PFSK-1 (cell line): ENCODE measurements around the gene AP3B1.

Experiments
- FOXP2 ChIP-seq: optimal IDR thresholded peaks from 2 replicates; pipeline ENCODE3; 2011; ENCODE audit warnings: borderline replicate concordance, control low read depth, inconsistent platforms; ENCODE audit not compliant: insufficient read depth; ENCODE audit errors: extremely low read length, extremely low read depth
- POLR2AphosphoS5 ChIP-seq: IDR thresholded peaks from 2 replicates; pipeline ENCODE4 v1.6.1; 2012; ENCODE audit warnings: low read depth, mild to moderate bottlenecking, control low read depth, low read length, moderate library complexity
- SIN3A ChIP-seq: IDR thresholded peaks from 2 replicates; pipeline ENCODE4 v1.6.1; 2012; ENCODE audit warnings: mild to moderate bottlenecking, low read length, moderate library complexity, borderline replicate concordance; ENCODE audit not compliant: insufficient read depth
- TAF1 ChIP-seq: IDR thresholded peaks from 2 replicates; pipeline ENCODE4 v1.6.1; 2012; ENCODE audit warnings: low read length, control low read depth, borderline replicate concordance; ENCODE audit not compliant: insufficient read depth
- TF ChIP-seq, protein P1 (sequence below), 2 experiments: IDR thresholded peaks; 2 replicates each; pipeline versions ENCODE4 v1.6.1 to v1.8.0; 2011 to 2012; ENCODE audit warnings: low read depth in 2 of 2, low read length in 2 of 2, control low read depth in 1 of 2, inconsistent platforms in 1 of 2, mild to moderate bottlenecking in 1 of 2, moderate library complexity in 1 of 2; ENCODE audit not compliant: insufficient read depth in 1 of 2

Gene AP3B1

GRCh38 chr5:78103232-78103918 is 191.1 kb downstream of the AP3B1 start:
- TF ChIP-seq TAF1, result no peak
- TF ChIP-seq, protein P1, sequence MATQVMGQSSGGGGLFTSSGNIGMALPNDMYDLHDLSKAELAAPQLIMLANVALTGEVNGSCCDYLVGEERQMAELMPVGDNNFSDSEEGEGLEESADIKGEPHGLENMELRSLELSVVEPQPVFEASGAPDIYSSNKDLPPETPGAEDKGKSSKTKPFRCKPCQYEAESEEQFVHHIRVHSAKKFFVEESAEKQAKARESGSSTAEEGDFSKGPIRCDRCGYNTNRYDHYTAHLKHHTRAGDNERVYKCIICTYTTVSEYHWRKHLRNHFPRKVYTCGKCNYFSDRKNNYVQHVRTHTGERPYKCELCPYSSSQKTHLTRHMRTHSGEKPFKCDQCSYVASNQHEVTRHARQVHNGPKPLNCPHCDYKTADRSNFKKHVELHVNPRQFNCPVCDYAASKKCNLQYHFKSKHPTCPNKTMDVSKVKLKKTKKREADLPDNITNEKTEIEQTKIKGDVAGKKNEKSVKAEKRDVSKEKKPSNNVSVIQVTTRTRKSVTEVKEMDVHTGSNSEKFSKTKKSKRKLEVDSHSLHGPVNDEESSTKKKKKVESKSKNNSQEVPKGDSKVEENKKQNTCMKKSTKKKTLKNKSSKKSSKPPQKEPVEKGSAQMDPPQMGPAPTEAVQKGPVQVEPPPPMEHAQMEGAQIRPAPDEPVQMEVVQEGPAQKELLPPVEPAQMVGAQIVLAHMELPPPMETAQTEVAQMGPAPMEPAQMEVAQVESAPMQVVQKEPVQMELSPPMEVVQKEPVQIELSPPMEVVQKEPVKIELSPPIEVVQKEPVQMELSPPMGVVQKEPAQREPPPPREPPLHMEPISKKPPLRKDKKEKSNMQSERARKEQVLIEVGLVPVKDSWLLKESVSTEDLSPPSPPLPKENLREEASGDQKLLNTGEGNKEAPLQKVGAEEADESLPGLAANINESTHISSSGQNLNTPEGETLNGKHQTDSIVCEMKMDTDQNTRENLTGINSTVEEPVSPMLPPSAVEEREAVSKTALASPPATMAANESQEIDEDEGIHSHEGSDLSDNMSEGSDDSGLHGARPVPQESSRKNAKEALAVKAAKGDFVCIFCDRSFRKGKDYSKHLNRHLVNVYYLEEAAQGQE (IDR thresholded peaks at IDR 0.05; ENCODE audit: insufficient read depth in 1 of 2, low read depth in 2 of 2, low read length in 2 of 2), result no peak
- no peak for TF ChIP-seq SIN3A
- no peak for TF ChIP-seq FOXP2
- no peak for TF ChIP-seq POLR2AphosphoS5

GRCh38 chr5:78102500-78102899 is 192.0 kb downstream of the AP3B1 start:
- no peak for TF ChIP-seq TAF1
- TF ChIP-seq, protein P1 (IDR thresholded peaks at IDR 0.05; ENCODE audit: insufficient read depth in 1 of 2, low read depth in 2 of 2, low read length in 2 of 2), result no peak
- no peak for TF ChIP-seq POLR2AphosphoS5
- no peak for TF ChIP-seq FOXP2

DNA sequence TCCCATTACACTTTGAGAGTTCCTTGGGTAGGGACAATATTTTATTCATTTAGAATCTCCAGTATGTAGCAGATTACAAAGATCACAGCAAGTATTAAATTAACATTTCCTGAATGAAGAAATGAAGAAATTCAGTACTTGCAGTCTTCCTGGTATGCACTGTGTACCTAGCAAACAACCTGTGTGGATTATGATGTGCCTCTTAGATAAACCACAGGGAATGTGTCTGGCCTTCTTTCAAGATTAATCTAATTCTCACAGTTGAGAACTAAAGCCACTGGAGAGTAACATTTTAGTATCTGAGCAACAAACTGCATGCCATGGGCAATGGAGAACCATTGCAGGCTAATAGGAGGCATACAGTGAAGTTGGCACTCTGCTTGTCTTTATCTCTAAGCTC is 199.4 kb downstream of the AP3B1 start:
- TF ChIP-seq SIN3A (no peak), FOXP2 (no peak), TAF1 (no peak), POLR2AphosphoS5 (no peak)
- TF ChIP-seq, protein P1 (IDR thresholded peaks at IDR 0.05; ENCODE audit: insufficient read depth in 1 of 2, low read depth in 2 of 2, low read length in 2 of 2), result no peak

GRCh38 chr5:78090002-78090401 is 204.5 kb downstream of the AP3B1 start:
- TF ChIP-seq POLR2AphosphoS5, result no peak
- no peak for TF ChIP-seq SIN3A
- no peak for TF ChIP-seq TAF1
- no peak for TF ChIP-seq FOXP2
- TF ChIP-seq, protein P1 (IDR thresholded peaks at IDR 0.05; ENCODE audit: insufficient read depth in 1 of 2, low read depth in 2 of 2, low read length in 2 of 2), result no peak

- TF ChIP-seq SIN3A (no peak), TAF1 (no peak)
These were observed 215.6 kb downstream of the AP3B1 start for GRCh38 chr5:78078858-78079257.
